Caco-2 (cell line): ENCODE data around the gene EYA3. TPM values are rescaled to one million over a fixed set of nuclear protein-coding genes. Genes with fewer than 3 reads are reported as not detected.

ENCODE experiments used
- BruUV-seq: library from RNA; stranded (reverse); fragments of 400-500 nt; replicated peaks from 2 replicates; lab custom pipeline; 2021; lab: Mats Ljungman, UMichigan
- CTCF ChIA-PET: fragments of 300-600 bp; sonication (Branson Sonifier 250); formaldehyde crosslinking; loops from one replicate; lab custom pipeline; 2022; ENCODE audit warnings: antibody characterized with exemption; lab: Charles Lee
- POLR2A ChIA-PET: fragments of 300-600 bp; sonication (Branson Sonifier 250); formaldehyde crosslinking; loops from one replicate; lab custom pipeline; 2022; ENCODE audit warnings: antibody characterized with exemption; lab: Charles Lee
- DNase-seq, 2 experiments: peaks; one replicate each; pipeline versions ENCODE4 v3.0.0 to v3.0.0-alpha.2; 2020 to 2022
- H3K27me3 ChIP-seq: replicated peaks from 2 replicates; pipeline ENCODE4 v1.6.0; 2011; ENCODE audit warnings: low read length; ENCODE audit not compliant: control insufficient read depth, insufficient read depth
- H3K36me3 ChIP-seq: 2 replicates; pipeline ENCODE4 v1.5.1; 2011; ENCODE audit warnings: low read length; ENCODE audit not compliant: control insufficient read depth, insufficient read depth
- H3K4me1 ChIP-seq: fragments of 250-450 bp; sonication (Bioruptor Pico); 2 replicates; pipeline ENCODE4 v1.5.1; 2020; ENCODE audit warnings: mild to moderate bottlenecking
- H3K4me3 ChIP-seq: 2 replicates; pipeline ENCODE4 v1.5.1; 2011; ENCODE audit warnings: low read depth, mild to moderate bottlenecking, control low read depth, low read length
- H3K9me3 ChIP-seq: fragments of 250-450 bp; sonication (Bioruptor Pico); 2 replicates; pipeline ENCODE4 v1.5.1; 2020; ENCODE audit warnings: mild to moderate bottlenecking, moderate library complexity
- H3K27ac Mint-ChIP-seq: one replicate; pipeline ENCODE4 v1.8.0; 2022; ENCODE audit warnings: mixed read lengths; ENCODE audit not compliant: unreplicated experiment
- H3K27me3 Mint-ChIP-seq: one replicate; pipeline ENCODE4 v1.8.0; 2022; ENCODE audit warnings: mixed read lengths; ENCODE audit not compliant: insufficient read depth, unreplicated experiment
- H3K36me3 Mint-ChIP-seq: one replicate; pipeline ENCODE4 v1.8.0; 2022; ENCODE audit warnings: mild to moderate bottlenecking, mixed read lengths; ENCODE audit not compliant: insufficient read depth, unreplicated experiment
- H3K4me1 Mint-ChIP-seq: one replicate; pipeline ENCODE4 v1.8.0; 2022; ENCODE audit warnings: low read depth, mixed read lengths; ENCODE audit not compliant: unreplicated experiment
- H3K4me3 Mint-ChIP-seq: one replicate; pipeline ENCODE4 v1.8.0; 2022; ENCODE audit warnings: mild to moderate bottlenecking, moderate library complexity, mixed read lengths; ENCODE audit not compliant: unreplicated experiment
- H3K9me3 Mint-ChIP-seq: one replicate; pipeline ENCODE4 v1.8.0; 2022; ENCODE audit warnings: mixed read lengths; ENCODE audit not compliant: unreplicated experiment
- CTCF ChIP-seq, 2 experiments: fragments of 200-600 bp in 1 of 2; IDR thresholded peaks; 1 replicate in 1 of 2; 2 replicates in 1 of 2; pipeline versions ENCODE4 v1.5.1 to v1.8.0; 2011 to 2022; ENCODE audit warnings: antibody characterized with exemption in 1 of 2, control low read depth in 1 of 2, inconsistent platforms in 1 of 2, low read depth in 1 of 2, low read length in 1 of 2, mild to moderate bottlenecking in 1 of 2, moderate library complexity in 1 of 2; ENCODE audit not compliant: insufficient read depth in 1 of 2, severe bottlenecking in 1 of 2, unreplicated experiment in 1 of 2
- intact Hi-C: fragments of 100-400 bp; cut with micrococcal nuclease; formaldehyde crosslinking; loops from one replicate; pipeline ENCODE4 v1.10.0; 2022; ENCODE audit not compliant: unreplicated experiment
- total RNA-seq: library from RNA; stranded (reverse); gene quantifications from 2 replicates; pipeline ENCODE4 v1.2.3, GENCODE V29; 2022

Gene EYA3
- total RNA-seq, 1 experiment from 2014 or later, result 9.9 TPM

- no peak overlapping the region for H3K4me3 Mint-ChIP-seq
- Histone ChIP-seq H3K36me3 (no peaks in the 10 kb centered on the region), H3K4me3 (no peak overlapping the region), H3K9me3 (no peaks in the 10 kb centered on the region), H3K27me3 (no peaks in the 10 kb centered on the region), H3K4me1 (no peaks in the 10 kb centered on the region)
- no peaks in the 10 kb centered on the region for H3K27me3 Mint-ChIP-seq
- no peaks in the 10 kb centered on the region for H3K4me1 Mint-ChIP-seq
- no peak for DNase-seq
- peaks cover 16% of the 10 kb centered on the region for H3K36me3 Mint-ChIP-seq
- TF ChIP-seq CTCF (IDR thresholded peaks at IDR 0.05; ENCODE audit: insufficient read depth in 1 of 2, low read depth in 1 of 2, low read length in 1 of 2, severe bottlenecking in 1 of 2, unreplicated experiment in 1 of 2), result no peak
- ChIA-PET CTCF (no interaction called here), POLR2A (no interaction called here)
- H3K9me3 Mint-ChIP-seq, result no peaks in the 10 kb centered on the region
- intact Hi-C loops, result no loop called here
- BruUV-seq, result no TSS peak
- no peak overlapping the region for H3K27ac Mint-ChIP-seq
Observed at GRCh38 chr1:27990920-27991537, 97.4 kb downstream of the EYA3 start.

GRCh38 chr1:27981145-27981544, 107.3 kb downstream of the EYA3 start:
- CTCF ChIA-PET, result interaction anchor here (0.6 kb wide), 1 partner anchor 13 kb away, joined by 3 read pairs; no protein-coding TSS in a partner anchor
- POLR2A ChIA-PET, result no interaction called here

GRCh38 chr1:27980216-27980845, 108.1 kb downstream of the EYA3 start:
- H3K4me3 Mint-ChIP-seq, result no peak overlapping the region
- no peak for DNase-seq
- CTCF ChIA-PET, result interaction anchor here (0.6 kb wide), 1 partner anchor 12 kb away, joined by 3 read pairs; no protein-coding TSS in a partner anchor
- peaks cover 10% of the 10 kb centered on the region for H3K36me3 Mint-ChIP-seq
- no peaks in the 10 kb centered on the region for H3K4me1 Mint-ChIP-seq
- H3K27me3 Mint-ChIP-seq, result no peaks in the 10 kb centered on the region
- Histone ChIP-seq H3K4me3 (no peak overlapping the region), H3K9me3 (no peaks in the 10 kb centered on the region), H3K36me3 (no peaks in the 10 kb centered on the region), H3K4me1 (no peaks in the 10 kb centered on the region), H3K27me3 (no peaks in the 10 kb centered on the region)
- POLR2A ChIA-PET, result no interaction called here
- intact Hi-C loops, result no loop called here
- TF ChIP-seq CTCF (IDR thresholded peaks at IDR 0.05; ENCODE audit: insufficient read depth in 1 of 2, low read depth in 1 of 2, low read length in 1 of 2, severe bottlenecking in 1 of 2, unreplicated experiment in 1 of 2), result no peak
- H3K9me3 Mint-ChIP-seq, result no peaks in the 10 kb centered on the region
- BruUV-seq, result no TSS peak
- H3K27ac Mint-ChIP-seq, result no peak overlapping the region

More at GRCh38 chr1:27981145-27981544, 107.3 kb downstream of the EYA3 start:
- Mint-ChIP-seq H3K4me1 (no peaks in the 10 kb centered on the region), H3K36me3 (peaks cover 14% of the 10 kb centered on the region), H3K4me3 (no peak overlapping the region), H3K9me3 (no peaks in the 10 kb centered on the region), H3K27me3 (no peaks in the 10 kb centered on the region), H3K27ac (no peak overlapping the region)
- intact Hi-C loops, result no loop called here
- H3K4me1 ChIP-seq, result no peaks in the 10 kb centered on the region
- no peaks in the 10 kb centered on the region for H3K9me3 ChIP-seq
- no peaks in the 10 kb centered on the region for H3K27me3 ChIP-seq
- H3K4me3 ChIP-seq, result no peak overlapping the region
- no peak for DNase-seq
- no TSS peak for BruUV-seq
- H3K36me3 ChIP-seq, result no peaks in the 10 kb centered on the region
- TF ChIP-seq CTCF (IDR thresholded peaks at IDR 0.05; ENCODE audit: insufficient read depth in 1 of 2, low read depth in 1 of 2, low read length in 1 of 2, severe bottlenecking in 1 of 2, unreplicated experiment in 1 of 2), result no peak
